OCI-LY7 (cell line): Measurements from ENCODE around the gene NAPB.

Experiments used
- EZH2phosphoT487 ChIP-seq: fragments of 200-600 bp; sonication (generic); IDR thresholded peaks from 2 replicates; pipeline ENCODE4 v1.6.1; 2018; ENCODE audit warnings: low read depth, borderline replicate concordance, mild to moderate bottlenecking, mixed run types, antibody characterized with exemption, low read length, moderate library complexity, mixed read lengths
- TF ChIP-seq, protein P1 (sequence below): fragments of 200-600 bp; sonication (generic); conservative IDR thresholded peaks from 2 replicates; pipeline ENCODE4 v1.5.1; 2014; ENCODE audit warnings: mild to moderate bottlenecking, antibody characterized with exemption, low read length, moderate library complexity, mixed read lengths

DNA sequence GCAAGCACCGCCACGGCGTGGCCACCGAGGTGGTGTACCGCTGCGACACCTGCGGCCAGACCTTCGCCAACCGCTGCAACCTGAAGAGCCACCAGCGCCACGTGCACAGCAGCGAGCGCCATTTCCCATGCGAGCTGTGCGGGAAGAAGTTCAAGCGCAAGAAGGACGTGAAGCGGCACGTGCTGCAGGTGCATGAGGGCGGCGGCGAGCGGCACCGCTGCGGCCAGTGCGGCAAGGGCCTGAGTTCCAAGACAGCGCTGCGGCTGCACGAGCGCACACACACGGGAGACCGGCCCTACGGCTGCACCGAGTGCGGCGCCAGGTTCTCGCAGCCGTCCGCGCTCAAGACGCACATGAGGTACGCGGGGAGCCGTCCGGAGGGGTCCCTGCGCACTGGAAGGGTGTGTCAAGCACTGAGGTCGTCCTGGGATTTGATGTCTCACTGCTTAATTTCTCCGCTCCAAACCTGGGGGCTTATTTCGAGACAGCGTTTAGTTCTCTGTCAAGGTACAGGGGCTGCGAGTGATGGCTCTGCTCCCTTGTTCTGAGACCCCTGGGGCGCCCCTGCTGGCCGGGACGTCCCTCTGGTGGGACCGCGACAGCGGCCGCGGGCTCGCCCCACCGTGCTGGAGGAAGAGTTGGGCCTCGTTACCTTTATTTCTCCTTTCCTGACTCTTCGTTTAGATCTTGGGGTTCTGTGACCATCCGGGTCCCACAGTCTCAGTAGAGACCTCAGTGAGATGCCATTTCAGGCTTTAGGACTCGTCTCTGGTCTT is 55.7 kb downstream of the NAPB start:
- TF ChIP-seq, protein P1, sequence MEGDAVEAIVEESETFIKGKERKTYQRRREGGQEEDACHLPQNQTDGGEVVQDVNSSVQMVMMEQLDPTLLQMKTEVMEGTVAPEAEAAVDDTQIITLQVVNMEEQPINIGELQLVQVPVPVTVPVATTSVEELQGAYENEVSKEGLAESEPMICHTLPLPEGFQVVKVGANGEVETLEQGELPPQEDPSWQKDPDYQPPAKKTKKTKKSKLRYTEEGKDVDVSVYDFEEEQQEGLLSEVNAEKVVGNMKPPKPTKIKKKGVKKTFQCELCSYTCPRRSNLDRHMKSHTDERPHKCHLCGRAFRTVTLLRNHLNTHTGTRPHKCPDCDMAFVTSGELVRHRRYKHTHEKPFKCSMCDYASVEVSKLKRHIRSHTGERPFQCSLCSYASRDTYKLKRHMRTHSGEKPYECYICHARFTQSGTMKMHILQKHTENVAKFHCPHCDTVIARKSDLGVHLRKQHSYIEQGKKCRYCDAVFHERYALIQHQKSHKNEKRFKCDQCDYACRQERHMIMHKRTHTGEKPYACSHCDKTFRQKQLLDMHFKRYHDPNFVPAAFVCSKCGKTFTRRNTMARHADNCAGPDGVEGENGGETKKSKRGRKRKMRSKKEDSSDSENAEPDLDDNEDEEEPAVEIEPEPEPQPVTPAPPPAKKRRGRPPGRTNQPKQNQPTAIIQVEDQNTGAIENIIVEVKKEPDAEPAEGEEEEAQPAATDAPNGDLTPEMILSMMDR = no peak
- no peak for TF ChIP-seq EZH2phosphoT487
